HepG2 (cell line): ENCODE measurements around the gene SLC6A4. TPM values are rescaled to one million over a fixed set of nuclear protein-coding genes. Genes with fewer than 3 reads are reported as not detected.

Experiments
- CCAR2 ChIP-seq: fragments of 200-400 bp; formaldehyde crosslinking; optimal IDR thresholded peaks from 2 replicates; pipeline ENCODE3; 2018; ENCODE audit warnings: low read depth, mild to moderate bottlenecking, low read length, moderate library complexity
- ELF3 ChIP-seq: IDR thresholded peaks from 2 replicates; pipeline ENCODE4 v1.6.1; 2016; ENCODE audit warnings: missing genetic modification reagents, missing compliant biosample characterization
- ONECUT2 ChIP-seq: sonication (generic); formaldehyde crosslinking; IDR thresholded peaks from 2 replicates; pipeline ENCODE4 v1.4.0; 2020; ENCODE audit warnings: missing genetic modification reagents
- SMAD3 ChIP-seq: sonication (generic); formaldehyde crosslinking; IDR thresholded peaks from 2 replicates; pipeline ENCODE4 v1.4.0; 2020; ENCODE audit warnings: missing genetic modification reagents
- STAT5B ChIP-seq: sonication (generic); formaldehyde crosslinking; IDR thresholded peaks from 2 replicates; pipeline ENCODE4 v1.4.0; 2020; ENCODE audit warnings: missing genetic modification reagents
- TOE1 ChIP-seq: sonication (generic); formaldehyde crosslinking; IDR thresholded peaks from 2 replicates; pipeline ENCODE4 v1.4.0; 2020; ENCODE audit warnings: mild to moderate bottlenecking, missing genetic modification reagents
- ZBTB21 ChIP-seq: sonication (generic); formaldehyde crosslinking; IDR thresholded peaks from 2 replicates; pipeline ENCODE4 v1.4.0; 2020; ENCODE audit warnings: missing genetic modification reagents
- ZNF251 ChIP-seq: sonication (generic); formaldehyde crosslinking; IDR thresholded peaks from 2 replicates; pipeline ENCODE4 v1.9.0; 2021; ENCODE audit warnings: mild to moderate bottlenecking, missing genetic modification reagents
- ZNF382 ChIP-seq: sonication (generic); formaldehyde crosslinking; IDR thresholded peaks from 2 replicates; pipeline ENCODE4 v1.5.0; 2020; ENCODE audit warnings: missing genetic modification reagents, mild to moderate bottlenecking, borderline replicate concordance
- ZNF660 ChIP-seq: sonication (generic); formaldehyde crosslinking; IDR thresholded peaks from 2 replicates; pipeline ENCODE4 v1.5.1; 2020; ENCODE audit warnings: mild to moderate bottlenecking, low read depth, missing genetic modification reagents, borderline replicate concordance
- ZNF747 ChIP-seq: sonication (generic); formaldehyde crosslinking; IDR thresholded peaks from 2 replicates; pipeline ENCODE4 v1.8.1; 2023; ENCODE audit warnings: missing genetic modification reagents, mild to moderate bottlenecking, borderline replicate concordance
- ZNF766 ChIP-seq: sonication (generic); formaldehyde crosslinking; IDR thresholded peaks from 2 replicates; pipeline ENCODE4 v1.5.0; 2020; ENCODE audit warnings: missing genetic modification reagents, borderline replicate concordance
- ZNF790 ChIP-seq: sonication (generic); formaldehyde crosslinking; IDR thresholded peaks from 2 replicates; pipeline ENCODE4 v1.8.0; 2022; ENCODE audit warnings: missing genetic modification reagents, mild to moderate bottlenecking, borderline replicate concordance
- polyA plus RNA-seq, 8 experiments: library from polyadenylated mRNA; depleted of rRNA in 3 of 8; stranded (reverse) in 7 of 8; unstranded in 1 of 8; fragments of >200 nt; fragmentation: Illumina TruSeq in 4 of 8; extraction: Trizol in 4 of 8; gene quantifications; 2 replicates each; pipeline versions ENCODE4 v1.2.1 to v1.2.3, GENCODE V29; 2011 to 2016; ENCODE audit warnings: low read depth in 4 of 8, missing spikeins in 1 of 8, mixed read lengths in 1 of 8; ENCODE audit not compliant: insufficient read depth in 1 of 8
- total RNA-seq, 5 experiments: library from RNA; depleted of rRNA; stranded (reverse); fragments of >200 nt; fragmentation: Illumina TruSeq; extraction: Trizol; gene quantifications; 2 replicates each; pipeline ENCODE4 v1.2.3, GENCODE V29; 2016; ENCODE audit warnings: low read depth in 1 of 5
- TF ChIP-seq, protein P1 (sequence below): IDR thresholded peaks from 2 replicates; pipeline ENCODE4 v1.6.1; 2016; ENCODE audit warnings: low read depth
- TF ChIP-seq, protein P2 (sequence below): sonication (generic); formaldehyde crosslinking; IDR thresholded peaks from 2 replicates; pipeline ENCODE4 v1.8.0; 2022; ENCODE audit warnings: missing genetic modification reagents, mild to moderate bottlenecking, borderline replicate concordance
- TF ChIP-seq, protein P3 (sequence below): sonication (generic); formaldehyde crosslinking; IDR thresholded peaks from 2 replicates; pipeline ENCODE4 v1.4.0; 2020; ENCODE audit warnings: mild to moderate bottlenecking, missing genetic modification reagents
- TF ChIP-seq, protein P4 (sequence below): sonication (generic); formaldehyde crosslinking; IDR thresholded peaks from 2 replicates; pipeline ENCODE4 v1.4.0; 2020; ENCODE audit warnings: missing genetic modification reagents, borderline replicate concordance
- TF ChIP-seq, protein P5 (sequence below): sonication (generic); formaldehyde crosslinking; IDR thresholded peaks from 2 replicates; pipeline ENCODE4 v1.8.1; 2023; ENCODE audit warnings: mild to moderate bottlenecking, missing genetic modification reagents
- TF ChIP-seq, protein P6 (sequence below): sonication (generic); formaldehyde crosslinking; IDR thresholded peaks from 2 replicates; pipeline ENCODE4 v1.5.1; 2020; ENCODE audit warnings: missing genetic modification reagents, mild to moderate bottlenecking, borderline replicate concordance
- TF ChIP-seq, protein P7 (sequence below): sonication (generic); formaldehyde crosslinking; IDR thresholded peaks from 2 replicates; pipeline ENCODE4 v1.8.0; 2022; ENCODE audit warnings: missing genetic modification reagents, mild to moderate bottlenecking, inconsistent platforms, borderline replicate concordance
- TF ChIP-seq, protein P8 (sequence below): sonication (generic); formaldehyde crosslinking; IDR thresholded peaks from 2 replicates; pipeline ENCODE4 v1.8.1; 2023; ENCODE audit warnings: missing genetic modification reagents, mild to moderate bottlenecking, borderline replicate concordance

The SLC6A4 gene
- total and polyA plus RNA-seq, 2 of the 13 experiments (the other 11 are each of a cell fraction or from before 2014, with no cell fraction given) = 7.6 to 20.3 TPM

DNA sequence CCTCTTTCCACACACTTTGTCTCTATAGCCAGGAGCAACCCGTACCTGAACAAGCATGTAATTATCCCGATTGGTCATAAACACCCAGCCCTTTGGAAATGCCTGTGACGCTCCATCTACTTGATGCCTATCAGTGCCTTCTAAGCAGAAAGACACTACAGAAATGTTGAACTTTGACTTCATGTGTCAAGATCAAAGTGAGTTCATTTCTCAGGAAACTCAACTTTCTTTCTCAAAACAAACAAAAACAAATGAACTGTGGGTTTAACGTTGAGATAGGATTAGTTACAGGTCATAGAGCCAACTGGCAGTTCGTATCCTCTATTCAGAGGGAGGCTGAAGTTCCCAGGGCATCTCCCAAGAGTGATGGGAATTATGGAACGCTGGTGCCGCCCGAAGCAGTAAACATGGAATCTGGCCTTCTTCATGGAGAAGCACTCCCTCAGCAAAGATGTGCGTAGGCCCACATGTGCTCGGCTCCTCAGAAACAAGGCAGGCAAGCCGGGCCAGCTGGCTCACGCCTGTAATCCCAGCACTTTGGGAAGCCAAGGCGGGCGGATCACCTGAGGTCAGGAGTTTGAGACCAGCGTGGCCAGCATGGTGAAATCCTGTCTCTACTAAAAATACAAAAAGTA is 9.5 kb downstream of the SLC6A4 start (continued):
- TF ChIP-seq, protein P1, sequence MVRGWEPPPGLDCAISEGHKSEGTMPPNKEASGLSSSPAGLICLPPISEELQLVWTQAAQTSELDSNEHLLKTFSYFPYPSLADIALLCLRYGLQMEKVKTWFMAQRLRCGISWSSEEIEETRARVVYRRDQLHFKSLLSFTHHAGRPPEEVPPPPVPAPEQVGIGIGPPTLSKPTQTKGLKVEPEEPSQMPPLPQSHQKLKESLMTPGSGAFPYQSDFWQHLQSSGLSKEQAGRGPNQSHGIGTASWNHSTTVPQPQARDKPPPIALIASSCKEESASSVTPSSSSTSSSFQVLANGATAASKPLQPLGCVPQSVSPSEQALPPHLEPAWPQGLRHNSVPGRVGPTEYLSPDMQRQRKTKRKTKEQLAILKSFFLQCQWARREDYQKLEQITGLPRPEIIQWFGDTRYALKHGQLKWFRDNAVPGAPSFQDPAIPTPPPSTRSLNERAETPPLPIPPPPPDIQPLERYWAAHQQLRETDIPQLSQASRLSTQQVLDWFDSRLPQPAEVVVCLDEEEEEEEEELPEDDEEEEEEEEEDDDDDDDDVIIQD (CRISPR knock-in tag) = 0 out of 2 replicates have a peak, but pooled peaks have one; percentile 42
- TF ChIP-seq, protein P2, sequence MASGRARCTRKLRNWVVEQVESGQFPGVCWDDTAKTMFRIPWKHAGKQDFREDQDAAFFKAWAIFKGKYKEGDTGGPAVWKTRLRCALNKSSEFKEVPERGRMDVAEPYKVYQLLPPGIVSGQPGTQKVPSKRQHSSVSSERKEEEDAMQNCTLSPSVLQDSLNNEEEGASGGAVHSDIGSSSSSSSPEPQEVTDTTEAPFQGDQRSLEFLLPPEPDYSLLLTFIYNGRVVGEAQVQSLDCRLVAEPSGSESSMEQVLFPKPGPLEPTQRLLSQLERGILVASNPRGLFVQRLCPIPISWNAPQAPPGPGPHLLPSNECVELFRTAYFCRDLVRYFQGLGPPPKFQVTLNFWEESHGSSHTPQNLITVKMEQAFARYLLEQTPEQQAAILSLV (CRISPR knock-in tag) = no peak
- TF ChIP-seq, protein P3, sequence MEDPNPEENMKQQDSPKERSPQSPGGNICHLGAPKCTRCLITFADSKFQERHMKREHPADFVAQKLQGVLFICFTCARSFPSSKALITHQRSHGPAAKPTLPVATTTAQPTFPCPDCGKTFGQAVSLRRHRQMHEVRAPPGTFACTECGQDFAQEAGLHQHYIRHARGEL (CRISPR knock-in tag) = no peak
- TF ChIP-seq STAT5B (CRISPR knock-in tag) (no peak), ONECUT2 (CRISPR knock-in tag) (no peak), ZNF382 (CRISPR knock-in tag) (no peak), ZBTB21 (CRISPR knock-in tag) (no peak; the same call in 1 of the 2 replicates), ELF3 (CRISPR knock-in tag) (no peak), SMAD3 (CRISPR knock-in tag) (no peak), ZNF660 (no peak), ZNF766 (CRISPR knock-in tag) (no peak), TOE1 (no peak), ZNF790 (no peak), CCAR2 (no peak), ZNF251 (CRISPR knock-in tag) (no peak), ZNF747 (no peak)
- TF ChIP-seq, protein P4, sequence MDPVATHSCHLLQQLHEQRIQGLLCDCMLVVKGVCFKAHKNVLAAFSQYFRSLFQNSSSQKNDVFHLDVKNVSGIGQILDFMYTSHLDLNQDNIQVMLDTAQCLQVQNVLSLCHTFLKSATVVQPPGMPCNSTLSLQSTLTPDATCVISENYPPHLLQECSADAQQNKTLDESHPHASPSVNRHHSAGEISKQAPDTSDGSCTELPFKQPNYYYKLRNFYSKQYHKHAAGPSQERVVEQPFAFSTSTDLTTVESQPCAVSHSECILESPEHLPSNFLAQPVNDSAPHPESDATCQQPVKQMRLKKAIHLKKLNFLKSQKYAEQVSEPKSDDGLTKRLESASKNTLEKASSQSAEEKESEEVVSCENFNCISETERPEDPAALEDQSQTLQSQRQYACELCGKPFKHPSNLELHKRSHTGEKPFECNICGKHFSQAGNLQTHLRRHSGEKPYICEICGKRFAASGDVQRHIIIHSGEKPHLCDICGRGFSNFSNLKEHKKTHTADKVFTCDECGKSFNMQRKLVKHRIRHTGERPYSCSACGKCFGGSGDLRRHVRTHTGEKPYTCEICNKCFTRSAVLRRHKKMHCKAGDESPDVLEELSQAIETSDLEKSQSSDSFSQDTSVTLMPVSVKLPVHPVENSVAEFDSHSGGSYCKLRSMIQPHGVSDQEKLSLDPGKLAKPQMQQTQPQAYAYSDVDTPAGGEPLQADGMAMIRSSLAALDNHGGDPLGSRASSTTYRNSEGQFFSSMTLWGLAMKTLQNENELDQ = no peak
- TF ChIP-seq, protein P5, sequence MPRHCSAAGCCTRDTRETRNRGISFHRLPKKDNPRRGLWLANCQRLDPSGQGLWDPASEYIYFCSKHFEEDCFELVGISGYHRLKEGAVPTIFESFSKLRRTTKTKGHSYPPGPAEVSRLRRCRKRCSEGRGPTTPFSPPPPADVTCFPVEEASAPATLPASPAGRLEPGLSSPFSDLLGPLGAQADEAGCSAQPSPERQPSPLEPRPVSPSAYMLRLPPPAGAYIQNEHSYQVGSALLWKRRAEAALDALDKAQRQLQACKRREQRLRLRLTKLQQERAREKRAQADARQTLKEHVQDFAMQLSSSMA (CRISPR knock-in tag) = no peak
- TF ChIP-seq, protein P6, sequence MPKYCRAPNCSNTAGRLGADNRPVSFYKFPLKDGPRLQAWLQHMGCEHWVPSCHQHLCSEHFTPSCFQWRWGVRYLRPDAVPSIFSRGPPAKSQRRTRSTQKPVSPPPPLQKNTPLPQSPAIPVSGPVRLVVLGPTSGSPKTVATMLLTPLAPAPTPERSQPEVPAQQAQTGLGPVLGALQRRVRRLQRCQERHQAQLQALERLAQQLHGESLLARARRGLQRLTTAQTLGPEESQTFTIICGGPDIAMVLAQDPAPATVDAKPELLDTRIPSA (CRISPR knock-in tag) = no peak
- TF ChIP-seq, protein P7, sequence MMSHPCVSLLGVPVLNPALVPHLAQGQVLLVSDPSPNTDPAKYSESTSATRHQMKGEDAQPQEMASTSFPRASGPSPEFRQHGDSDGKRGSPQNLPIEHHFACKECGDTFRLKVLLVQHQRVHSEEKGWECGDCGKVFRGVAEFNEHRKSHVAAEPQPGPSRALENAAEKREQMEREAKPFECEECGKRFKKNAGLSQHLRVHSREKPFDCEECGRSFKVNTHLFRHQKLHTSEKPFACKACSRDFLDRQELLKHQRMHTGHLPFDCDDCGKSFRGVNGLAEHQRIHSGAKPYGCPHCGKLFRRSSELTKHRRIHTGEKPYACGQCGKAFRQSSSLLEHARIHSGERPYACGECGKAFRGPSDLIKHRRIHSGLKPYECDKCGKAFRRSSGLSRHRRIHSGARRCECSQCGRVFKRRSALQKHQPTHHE = no peak
- TF ChIP-seq, protein P8, sequence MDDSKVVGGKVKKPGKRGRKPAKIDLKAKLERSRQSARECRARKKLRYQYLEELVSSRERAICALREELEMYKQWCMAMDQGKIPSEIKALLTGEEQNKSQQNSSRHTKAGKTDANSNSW (CRISPR knock-in tag) = no peak
